GM06990 (cell line): ENCODE results near the gene GSPT1.

Source experiments
- DNase-seq: peaks from one replicate; pipeline ENCODE4 v3.0.0-alpha.2; 2011; ENCODE audit not compliant: insufficient read length; ENCODE audit errors: extremely low read depth
- H3K27me3 ChIP-seq: replicated peaks from 2 replicates; pipeline ENCODE4 v1.6.0; 2011; ENCODE audit warnings: low read length; ENCODE audit not compliant: control insufficient read depth, insufficient read depth
- H3K36me3 ChIP-seq: 2 replicates; pipeline ENCODE4 v1.5.1; 2011; ENCODE audit warnings: low read length; ENCODE audit not compliant: control insufficient read depth, insufficient read depth
- H3K4me3 ChIP-seq: replicated peaks from 2 replicates; pipeline ENCODE4 v1.5.1; 2011; ENCODE audit warnings: low read depth, mild to moderate bottlenecking, control low read depth, low read length
- TF ChIP-seq, protein P1 (sequence below): IDR thresholded peaks from 2 replicates; pipeline ENCODE4 v1.5.1; 2011; ENCODE audit warnings: low read length, control low read depth, mild to moderate bottlenecking, inconsistent platforms; ENCODE audit not compliant: insufficient read depth, poor library complexity, severe bottlenecking

The GSPT1 gene

DNA sequence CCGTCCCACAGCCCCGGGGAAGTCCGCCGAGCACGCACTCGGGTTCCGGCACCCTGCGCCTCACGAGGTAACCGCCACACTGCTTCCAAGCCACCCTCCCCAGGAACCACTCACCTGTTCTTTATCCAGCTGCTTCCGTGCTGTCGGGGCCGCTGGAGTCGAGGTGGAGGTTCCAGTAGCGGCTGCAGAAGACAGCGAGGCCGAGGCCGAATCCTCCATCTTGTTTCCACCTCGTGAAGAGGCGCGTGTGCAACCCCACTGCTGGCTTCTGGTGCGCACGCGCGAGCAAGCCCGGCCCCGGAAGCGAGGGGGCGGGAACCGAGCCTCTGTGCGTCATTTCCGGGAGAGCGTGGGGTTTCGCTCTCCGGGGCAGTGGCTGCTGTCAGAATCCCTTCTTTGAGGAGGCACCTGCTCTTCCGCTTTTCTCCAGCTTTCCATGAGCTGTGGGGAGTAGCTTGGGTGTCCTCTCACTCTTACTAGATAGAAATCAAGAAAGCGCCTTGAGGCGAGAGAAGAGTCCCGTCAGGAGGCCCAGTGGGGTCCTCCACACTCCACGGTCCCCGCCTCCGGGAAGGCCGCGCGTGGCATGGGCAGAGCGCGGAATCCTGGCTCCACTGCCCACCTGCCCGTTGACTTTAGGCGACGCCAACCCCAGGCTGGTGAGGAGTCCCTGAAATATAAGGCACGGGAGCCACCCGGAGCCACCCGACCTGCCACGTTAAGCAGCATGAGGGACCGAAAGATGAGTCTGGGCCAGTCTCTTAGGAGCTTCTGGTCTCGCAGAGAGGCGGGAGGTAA, 64.3 kb downstream of the GSPT1 start, which contains the start of gene RSL1D1:
Gene RSL1D1 (minus strand): TSS at position 249 of the 798 bp plus-strand sequence. CDS start 30 bp downstream, at position 219.
- no peaks in the 10 kb centered on the region for H3K27me3 ChIP-seq
- TF ChIP-seq, protein P1, sequence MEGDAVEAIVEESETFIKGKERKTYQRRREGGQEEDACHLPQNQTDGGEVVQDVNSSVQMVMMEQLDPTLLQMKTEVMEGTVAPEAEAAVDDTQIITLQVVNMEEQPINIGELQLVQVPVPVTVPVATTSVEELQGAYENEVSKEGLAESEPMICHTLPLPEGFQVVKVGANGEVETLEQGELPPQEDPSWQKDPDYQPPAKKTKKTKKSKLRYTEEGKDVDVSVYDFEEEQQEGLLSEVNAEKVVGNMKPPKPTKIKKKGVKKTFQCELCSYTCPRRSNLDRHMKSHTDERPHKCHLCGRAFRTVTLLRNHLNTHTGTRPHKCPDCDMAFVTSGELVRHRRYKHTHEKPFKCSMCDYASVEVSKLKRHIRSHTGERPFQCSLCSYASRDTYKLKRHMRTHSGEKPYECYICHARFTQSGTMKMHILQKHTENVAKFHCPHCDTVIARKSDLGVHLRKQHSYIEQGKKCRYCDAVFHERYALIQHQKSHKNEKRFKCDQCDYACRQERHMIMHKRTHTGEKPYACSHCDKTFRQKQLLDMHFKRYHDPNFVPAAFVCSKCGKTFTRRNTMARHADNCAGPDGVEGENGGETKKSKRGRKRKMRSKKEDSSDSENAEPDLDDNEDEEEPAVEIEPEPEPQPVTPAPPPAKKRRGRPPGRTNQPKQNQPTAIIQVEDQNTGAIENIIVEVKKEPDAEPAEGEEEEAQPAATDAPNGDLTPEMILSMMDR = no peak
- peaks cover 9% of the 10 kb centered on the region for H3K36me3 ChIP-seq
- peak within 1 kb of the TSS; percentile 76 for H3K4me3 ChIP-seq
- peak; percentile 97 for DNase-seq

DNA sequence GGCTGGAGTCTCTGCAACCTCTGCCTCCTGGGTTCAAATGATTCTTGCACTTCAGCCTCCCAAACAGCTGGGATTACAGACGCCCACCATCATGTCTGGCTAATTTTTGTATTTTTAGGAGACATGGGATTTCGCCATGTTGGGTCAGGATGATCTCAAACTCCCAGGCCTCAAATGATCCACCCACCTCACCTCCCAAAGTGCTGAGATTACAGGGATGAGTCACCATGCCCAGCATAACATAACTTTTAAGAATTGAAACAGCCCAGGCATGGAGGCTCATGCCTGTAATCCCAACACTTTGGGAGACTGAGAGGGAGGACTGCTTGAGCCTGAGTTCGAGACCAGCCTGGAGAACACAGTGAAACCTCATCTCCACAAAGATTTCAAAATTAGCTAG, 66.9 kb downstream of the GSPT1 start:
- TF ChIP-seq, protein P1 = no peak
- DNase-seq = no peak
- H3K36me3 ChIP-seq = peaks cover 28% of the 10 kb centered on the region
- H3K27me3 ChIP-seq = no peaks in the 10 kb centered on the region
- H3K4me3 ChIP-seq = no peak overlapping the region

DNA sequence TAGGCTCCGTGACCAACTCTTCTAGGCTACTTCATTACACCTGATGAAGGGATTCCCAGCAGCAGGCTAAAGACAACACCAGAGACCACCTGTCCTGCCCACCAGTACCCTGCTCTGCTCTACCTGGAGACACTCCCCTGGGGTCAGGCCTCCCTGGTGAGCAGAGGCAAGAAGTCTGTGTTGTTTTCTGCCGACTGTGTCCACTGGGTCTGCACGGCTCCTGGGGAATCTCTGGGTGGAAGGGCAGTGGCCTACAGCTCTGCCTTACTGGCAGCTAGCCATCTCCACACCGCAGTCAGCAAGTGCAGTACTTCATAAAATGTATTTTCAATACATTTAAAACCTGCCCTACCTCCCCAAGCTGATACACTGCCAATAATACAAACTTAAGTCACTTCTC, 71.3 kb downstream of the GSPT1 start:
- Histone ChIP-seq H3K27me3 (no peaks in the 10 kb centered on the region), H3K36me3 (peaks cover 44% of the 10 kb centered on the region), H3K4me3 (no peak overlapping the region)
- TF ChIP-seq, protein P1 = no peak
- no peak for DNase-seq

DNA sequence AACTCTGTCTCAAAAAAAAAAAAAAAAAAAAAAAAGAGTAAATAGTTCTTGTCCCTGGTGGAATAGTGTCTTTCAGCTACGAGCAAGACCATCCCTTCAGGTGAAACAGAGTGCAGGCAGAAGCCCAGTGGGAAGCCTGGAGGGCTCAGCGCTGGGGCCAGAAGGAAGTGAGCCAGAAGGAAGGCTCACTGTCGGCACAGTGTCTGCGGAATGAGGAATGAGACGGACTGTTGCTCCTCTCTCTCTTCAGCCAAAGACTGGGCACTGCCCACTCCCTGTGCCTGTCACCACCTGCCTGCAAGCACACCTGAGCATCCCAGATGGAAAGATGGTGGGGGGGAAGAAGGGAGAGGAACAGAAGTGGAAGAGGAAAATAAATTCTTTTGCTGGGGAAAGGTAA, 71.9 kb downstream of the GSPT1 start:
- TF ChIP-seq, protein P1 = no peak
- no peak overlapping the region for H3K4me3 ChIP-seq
- no peaks in the 10 kb centered on the region for H3K27me3 ChIP-seq
- no peak for DNase-seq
- H3K36me3 ChIP-seq = peaks cover 41% of the 10 kb centered on the region

DNA sequence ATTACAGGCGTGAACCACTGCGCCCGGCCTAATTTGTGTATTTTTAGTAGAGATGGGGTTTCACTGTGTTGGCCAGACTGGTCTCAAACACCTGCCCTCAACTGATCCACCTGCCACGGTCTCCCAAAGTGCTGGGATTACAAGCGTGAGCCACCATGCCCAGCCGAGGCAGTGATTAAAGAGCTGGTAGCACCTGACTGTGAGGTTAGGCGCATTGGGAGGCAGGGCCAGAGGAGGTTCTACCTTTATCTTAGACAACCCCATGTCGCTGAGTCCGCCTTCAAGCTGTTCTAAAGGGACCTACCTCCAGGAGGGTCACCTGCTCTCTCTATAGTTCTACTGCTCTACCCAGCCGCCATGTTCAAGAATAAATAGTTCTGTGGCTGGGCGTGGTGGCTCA, 72.5 kb downstream of the GSPT1 start:
- no peak for DNase-seq
- peaks cover 37% of the 10 kb centered on the region for H3K36me3 ChIP-seq
- H3K4me3 ChIP-seq = no peak overlapping the region
- no peaks in the 10 kb centered on the region for H3K27me3 ChIP-seq
- TF ChIP-seq, protein P1 = no peak

DNA sequence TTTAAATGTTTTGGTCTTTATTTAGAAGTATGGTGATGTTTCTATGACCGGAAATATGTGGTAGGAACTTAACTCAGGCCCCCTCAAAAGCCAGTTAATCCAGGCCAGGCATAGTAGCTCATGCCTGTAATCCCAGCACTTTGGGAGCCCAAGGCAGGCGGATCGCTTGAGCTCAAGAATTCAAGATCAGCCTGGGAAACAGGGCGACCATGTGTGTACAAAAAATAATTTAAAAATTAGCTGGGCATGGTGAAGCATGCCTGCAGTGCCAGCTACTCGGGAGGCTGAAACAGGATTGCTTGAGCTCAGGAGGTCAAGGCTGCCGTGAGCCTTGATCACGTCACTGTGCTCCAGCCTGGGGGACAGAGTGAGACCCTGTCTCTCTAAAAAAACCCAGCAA, 74.7 kb downstream of the GSPT1 start:
- Histone ChIP-seq H3K36me3 (peaks cover 45% of the 10 kb centered on the region), H3K4me3 (no peak overlapping the region), H3K27me3 (no peaks in the 10 kb centered on the region)
- TF ChIP-seq, protein P1 = no peak
- no peak for DNase-seq
